HG02973 (cell line): Measurements from ENCODE around the gene BCS1L.

ENCODE experiments used
- ATAC-seq: cut with Tn5 transposase; IDR thresholded peaks from one replicate; pipeline ENCODE4 v1.9.1; 2021; ENCODE audit warnings: moderate library complexity; ENCODE audit not compliant: unreplicated experiment

The BCS1L gene

DNA sequence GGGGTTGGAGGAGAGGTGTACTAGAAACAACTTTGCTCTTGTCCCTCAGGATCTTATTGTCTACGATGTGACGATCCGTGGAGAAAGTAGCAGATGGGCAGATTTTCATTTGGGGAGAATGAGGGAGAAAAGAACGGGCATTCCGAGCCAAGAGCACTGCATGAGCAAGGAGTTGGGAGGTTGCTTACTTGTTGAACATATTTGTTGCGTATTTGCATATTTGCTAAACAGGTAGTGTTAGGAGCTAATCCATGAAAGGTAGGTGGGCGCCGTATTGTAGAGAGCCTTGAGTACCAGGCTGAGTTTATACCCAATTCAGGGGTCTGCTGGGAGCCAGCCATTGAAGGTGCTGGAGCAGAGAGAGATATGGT is 490 bp downstream of the BCS1L start:
- ATAC-seq: no peak

DNA sequence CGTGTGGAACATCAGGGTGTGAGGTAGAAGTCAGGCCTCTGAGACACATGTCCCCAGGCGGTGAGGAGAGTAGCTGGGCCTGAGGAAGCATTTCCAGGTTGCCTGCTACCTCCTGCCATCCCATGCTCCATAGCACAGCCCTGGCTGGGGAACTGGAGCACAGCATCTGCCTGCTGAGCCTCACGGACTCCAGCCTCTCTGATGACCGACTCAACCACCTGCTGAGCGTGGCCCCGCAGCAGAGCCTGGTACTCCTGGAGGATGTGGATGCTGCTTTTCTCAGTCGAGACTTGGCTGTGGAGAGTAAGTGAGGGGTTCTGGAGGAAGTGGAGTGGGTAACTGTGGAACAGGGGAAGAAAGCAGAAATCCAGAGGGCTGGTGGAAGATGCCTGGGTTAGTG is 2.9 kb downstream of the BCS1L start:
- ATAC-seq: no peak

DNA sequence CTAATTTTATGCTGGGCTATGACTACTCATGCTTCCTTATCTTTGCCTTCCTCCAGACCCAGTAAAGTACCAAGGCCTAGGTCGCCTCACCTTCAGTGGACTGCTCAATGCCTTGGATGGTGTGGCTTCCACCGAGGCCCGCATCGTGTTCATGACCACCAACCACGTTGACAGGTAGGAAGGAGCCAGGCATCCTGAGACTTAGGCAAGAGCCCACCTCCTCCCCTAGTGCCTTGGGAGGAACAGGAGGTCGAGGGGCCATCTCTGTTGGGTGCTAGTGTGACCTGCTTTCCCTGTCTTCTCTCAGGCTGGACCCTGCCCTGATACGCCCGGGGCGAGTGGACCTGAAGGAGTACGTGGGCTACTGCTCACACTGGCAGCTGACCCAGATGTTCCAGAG is 3.3 kb downstream of the BCS1L start:
- ATAC-seq: no peak

DNA sequence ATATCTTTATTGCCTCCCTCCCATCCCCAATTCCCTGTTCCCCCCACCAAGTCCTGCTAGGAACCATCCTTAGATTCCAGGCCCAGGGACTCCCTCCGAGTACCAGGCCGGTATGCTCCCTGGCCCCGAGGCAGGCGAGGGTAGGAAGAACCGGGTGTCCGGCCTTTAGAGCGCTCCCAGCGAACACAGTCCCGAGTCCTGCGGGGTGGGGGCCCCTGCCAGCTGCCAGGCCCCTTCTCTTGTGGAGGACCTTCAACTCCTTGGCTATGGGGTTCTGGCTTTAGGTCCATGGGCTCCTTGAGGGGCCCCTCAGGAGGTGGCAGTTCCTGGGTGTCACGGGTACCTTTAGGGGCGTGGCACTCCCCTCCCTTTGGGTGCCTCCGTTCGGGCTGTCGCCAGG is 4.4 kb downstream of the BCS1L start:
- no peak for ATAC-seq

DNA sequence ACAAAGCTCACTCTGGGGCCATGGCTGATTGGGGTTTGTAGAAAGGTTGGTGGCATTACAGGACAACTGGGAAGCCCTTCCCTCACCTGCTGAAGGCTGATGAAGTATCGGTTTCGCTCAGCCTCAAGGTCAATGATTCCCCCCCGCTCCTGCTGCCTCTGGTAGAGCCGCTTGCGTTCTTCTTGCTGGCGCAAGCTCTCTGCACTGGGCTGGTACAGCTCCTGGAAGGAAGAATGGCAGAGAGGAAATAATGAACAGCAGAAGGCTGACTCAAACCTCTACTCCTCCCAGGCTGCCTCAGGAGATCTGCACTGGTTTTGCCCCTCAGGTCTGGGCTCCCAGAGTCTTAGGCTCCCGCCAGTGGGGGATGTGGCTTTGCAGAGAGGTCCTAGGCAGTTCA is 5.2 kb downstream of the BCS1L start:
- ATAC-seq: no peak

DNA sequence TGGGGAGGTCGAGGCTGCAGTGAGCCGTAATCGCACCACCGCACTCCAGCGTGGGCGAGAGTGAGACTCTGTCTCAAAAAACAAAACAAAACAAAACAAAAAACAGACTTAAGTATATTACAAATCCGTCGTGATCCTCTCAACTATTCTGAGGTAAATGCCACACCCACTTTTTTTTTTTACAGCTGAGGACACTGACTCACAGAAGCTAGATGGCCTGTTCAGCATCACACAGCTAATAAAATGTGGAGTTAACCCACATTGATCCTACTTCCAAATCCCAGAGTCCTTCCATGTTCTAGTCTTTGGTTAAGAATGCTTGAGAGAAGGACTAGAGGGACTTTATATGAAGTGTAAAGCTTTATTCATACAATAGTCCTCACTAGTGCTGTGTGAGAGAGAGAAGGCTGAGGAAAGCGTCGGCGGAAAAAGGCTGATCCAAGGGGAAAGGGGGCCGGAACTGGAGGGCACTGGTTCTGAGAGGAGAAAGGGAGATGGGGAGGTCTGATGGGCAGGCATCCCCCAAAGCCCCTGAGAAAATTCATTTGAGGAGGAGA is 11.7 kb downstream of the BCS1L start:
- no peak for ATAC-seq

DNA sequence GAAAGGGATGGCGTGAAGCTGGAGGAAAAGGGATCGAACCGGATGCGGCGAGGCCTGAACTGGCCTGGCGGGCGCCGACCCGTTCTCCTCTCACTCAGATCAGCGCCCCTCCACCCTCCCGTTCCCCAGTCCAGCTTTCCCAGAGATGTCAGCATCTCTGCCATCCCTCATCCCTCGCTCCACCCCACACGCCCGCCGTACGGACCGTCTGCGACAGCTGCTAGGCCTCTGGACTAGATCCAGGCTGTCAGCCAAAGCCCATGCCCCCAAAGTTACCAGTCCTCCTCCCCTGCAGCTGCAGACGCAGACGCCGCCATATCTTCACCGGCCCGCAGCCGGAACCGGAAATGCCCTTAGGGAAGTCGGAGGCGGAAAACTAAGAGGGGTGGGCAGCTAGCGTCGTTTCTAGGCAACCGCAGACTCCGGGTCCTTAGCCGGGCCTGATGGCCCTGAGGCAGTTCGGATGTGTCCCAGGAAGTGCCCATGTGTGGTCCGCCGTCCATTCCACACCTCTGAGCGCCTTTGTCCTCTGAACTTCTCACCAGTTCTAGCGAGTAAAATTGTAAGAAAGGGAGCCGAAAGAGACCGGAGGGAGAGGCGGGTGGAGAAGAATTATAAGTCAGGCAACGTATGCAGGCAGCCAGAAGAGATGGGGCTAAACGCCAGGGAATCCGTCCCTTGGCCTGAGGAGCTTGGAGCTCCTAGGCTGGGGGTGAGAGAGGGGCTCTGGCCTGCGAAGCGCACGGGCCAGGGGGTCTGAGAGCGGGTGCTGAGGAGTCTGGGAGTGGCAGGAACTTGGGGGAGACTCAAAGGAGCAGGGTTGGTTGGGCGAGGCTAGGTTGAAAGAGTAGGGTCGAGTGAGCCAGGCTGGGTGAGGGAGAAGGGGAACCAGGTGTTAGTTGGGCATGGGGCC is 12.4 kb downstream of the BCS1L start, which contains the start of the genes RNF25 and STK36:
TSS of gene RNF25 (minus strand) at position 349 of the 913 bp plus-strand sequence. CDS start at position 317, 32 bp downstream.
TSS of gene STK36 (plus strand) at position 433 of the 913 bp plus-strand sequence. CDS start 744 bp downstream, outside the sequence.
- ATAC-seq: peak; percentile 94

DNA sequence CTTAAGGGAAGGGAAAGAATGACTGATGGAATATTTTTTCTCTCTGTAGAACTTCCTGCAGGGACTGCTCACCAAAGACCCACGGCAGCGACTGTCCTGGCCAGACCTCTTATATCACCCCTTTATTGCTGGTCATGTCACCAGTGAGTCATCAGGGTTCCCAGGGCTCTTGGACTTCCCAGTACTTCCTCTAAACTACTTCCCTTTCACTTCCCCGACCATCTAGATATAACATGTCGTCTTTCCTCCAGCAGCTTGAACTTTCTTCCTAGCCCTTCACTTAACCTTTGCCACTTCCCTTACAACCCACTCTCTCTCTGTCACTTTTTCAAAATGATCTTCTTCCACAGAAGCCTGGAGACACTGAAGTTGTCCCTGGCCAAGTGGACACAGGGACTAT is 19.6 kb downstream of the BCS1L start:
- ATAC-seq: no peak

DNA sequence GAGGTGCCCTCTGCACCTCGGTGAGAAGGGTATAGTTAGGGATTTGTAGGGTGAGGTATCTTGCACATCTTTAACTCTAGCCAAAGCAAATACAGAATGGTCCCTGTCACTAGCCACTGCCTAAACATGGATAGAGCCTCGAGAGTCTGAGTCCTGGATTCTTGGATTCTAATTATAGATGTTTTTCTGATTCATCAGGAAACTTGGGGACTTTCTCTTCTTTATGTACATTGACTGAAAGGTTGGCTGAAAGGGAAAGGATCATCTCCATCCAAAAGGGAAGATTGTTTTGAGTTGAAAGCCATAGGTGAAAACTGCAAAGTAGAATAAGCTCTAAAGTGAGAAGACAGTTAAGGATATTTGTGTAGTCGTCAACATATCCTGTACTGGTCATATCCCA is 20.6 kb downstream of the BCS1L start:
- ATAC-seq: no peak

DNA sequence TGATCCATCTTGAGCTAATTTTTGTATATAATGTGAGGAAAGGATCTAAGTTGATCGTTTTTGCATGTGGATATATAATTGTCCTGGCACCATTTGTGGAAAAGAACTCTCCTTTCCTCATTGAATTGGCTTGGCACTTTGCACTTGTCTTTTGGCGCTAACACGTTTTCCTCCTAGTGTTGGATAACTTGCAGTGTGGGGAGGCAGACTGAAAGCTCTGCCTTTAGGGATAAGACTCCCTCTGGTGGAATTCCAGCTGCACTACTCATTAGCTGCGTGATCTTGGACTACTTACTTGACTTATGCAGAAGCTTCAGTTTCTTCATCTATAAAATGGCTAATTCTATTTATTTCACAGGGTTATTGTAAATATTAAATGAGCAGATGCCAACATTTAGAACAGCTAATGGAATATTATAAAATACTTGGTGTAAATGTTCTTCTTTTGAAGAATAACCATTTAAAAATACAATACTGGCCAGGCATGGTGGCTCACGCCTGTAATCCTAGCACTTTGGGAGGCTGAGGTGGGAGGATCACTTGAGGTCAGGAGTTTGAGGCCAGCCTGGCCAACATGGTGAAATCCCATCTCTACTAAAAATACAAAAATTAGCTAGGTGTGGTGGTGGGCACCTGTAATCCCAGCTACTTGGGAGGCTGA is 28.0 kb downstream of the BCS1L start:
- peak; percentile 60 for ATAC-seq

DNA sequence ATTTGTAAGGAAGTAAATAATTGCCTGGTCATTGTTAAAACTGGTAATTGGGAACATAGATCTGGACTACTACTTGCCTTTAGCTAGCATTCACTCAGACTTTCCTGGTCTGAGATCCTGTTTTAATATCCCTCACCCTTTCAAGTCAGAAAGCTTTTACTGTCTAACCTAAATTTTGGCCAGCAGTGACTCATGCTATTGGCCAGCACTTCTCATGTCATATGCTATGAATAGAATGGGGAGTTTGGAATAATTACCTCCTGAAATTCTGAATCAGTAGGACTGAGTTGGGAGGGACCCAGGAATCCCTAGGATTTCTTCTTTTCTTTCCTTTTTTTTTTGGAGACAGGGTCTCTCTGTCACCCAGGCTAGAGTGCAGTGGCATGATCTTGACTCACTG is 31.8 kb downstream of the BCS1L start:
- no peak for ATAC-seq

DNA sequence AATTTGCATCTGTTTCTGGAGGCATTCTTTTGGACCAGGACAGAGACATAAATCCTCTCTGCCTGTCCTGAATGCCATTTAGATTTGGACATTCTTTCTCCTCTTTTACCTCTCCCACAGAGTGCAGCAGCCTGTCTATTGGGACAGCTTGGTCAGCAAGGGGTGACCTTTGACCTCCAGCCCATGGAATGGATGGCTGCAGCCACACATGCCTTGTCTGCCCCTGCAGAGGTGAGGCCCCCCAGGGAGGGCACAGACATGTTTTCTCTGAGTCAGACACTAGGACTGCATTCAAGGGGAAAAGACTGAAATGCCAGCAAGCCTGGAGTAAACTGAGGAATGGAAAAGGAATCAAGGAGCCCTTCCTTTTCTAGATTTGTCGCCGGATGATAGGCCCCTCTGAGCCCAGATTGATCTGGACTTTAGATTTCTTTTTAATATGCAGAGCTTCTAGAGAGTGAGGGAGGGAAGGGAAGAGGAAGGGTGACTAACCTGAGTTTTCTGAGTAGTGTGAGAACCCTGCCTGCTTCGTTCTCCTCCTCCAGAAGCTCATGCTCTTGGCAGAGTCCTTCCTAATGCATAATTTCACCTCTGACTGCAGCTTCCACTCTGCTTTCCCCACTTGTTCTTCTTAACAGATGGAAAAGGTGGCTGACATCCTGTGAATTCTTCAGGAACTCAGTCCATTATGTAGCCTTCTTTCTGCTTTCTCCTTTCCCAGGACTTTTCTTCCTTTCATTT is 35.1 kb downstream of the BCS1L start:
- ATAC-seq: no peak

DNA sequence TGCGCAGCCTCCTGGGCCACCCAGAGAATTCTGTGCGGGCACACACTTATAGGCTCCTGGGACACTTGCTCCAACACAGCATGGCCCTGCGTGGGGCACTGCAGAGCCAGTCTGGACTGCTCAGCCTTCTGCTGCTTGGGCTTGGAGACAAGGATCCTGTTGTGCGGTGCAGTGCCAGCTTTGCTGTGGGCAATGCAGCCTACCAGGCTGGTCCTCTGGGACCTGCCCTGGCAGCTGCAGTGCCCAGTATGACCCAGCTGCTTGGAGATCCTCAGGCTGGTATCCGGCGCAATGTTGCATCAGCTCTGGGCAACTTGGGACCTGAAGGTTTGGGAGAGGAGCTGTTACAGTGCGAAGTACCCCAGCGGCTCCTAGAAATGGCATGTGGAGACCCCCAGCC is 39.4 kb downstream of the BCS1L start:
- no peak for ATAC-seq

DNA sequence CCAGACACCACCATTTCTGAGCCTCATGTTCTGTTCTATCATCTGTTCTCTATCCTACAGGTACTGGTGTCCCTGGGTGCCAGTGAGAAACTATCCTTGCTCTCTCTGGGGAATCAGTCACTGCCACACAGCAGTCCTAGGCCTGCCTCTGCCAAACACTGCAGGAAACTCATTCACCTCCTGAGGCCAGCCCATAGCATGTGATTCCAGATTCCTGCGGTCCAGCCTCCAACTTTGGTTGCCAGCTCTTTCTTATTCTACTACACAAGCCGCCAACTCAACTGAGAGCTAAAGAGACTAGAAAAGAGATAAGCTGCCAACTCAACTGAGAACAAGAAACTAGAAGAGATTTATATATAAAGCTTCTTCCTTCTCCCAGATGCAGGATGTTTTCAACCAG is 42.3 kb downstream of the BCS1L start:
- no peak for ATAC-seq

DNA sequence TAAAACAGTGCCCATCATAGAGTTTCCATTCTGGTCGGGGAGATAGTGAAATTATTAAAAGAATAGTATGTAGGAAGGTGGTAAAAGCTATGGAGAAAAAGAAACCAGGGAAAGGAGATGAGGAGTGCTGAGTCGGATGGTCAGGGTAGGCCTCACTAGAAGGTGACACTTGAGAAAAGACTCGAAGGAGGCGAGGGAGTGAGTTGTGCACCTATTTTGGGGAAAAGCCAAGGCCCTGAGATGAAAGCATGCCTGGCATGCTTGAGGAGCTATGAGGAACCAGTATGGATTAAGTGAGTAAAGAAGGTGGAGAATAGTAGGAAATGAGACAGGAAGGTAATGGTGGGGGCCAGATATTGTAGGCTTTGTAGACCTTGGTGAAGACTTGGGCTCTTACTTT is 43.9 kb downstream of the BCS1L start:
- no peak for ATAC-seq

DNA sequence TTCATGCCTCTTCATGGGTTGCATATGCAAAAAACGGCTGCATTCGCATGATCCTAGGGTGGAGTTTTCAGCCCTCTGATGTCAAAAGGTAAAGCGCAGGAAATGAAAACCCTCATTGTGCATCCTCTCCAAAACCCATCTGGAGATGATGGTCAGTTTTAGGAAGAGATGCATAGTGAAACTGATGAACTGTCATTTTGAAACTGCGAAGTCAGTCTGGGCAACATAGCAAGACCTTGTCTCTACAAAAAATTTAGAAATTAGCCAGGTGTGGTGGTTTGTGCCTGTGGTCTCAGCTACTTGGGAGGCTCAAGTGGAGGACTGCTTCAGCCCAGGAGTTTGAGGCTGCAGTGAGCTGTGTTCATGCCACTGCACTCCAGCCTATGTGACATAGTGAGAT is 48.6 kb downstream of the BCS1L start:
- ATAC-seq: peak; percentile 27

DNA sequence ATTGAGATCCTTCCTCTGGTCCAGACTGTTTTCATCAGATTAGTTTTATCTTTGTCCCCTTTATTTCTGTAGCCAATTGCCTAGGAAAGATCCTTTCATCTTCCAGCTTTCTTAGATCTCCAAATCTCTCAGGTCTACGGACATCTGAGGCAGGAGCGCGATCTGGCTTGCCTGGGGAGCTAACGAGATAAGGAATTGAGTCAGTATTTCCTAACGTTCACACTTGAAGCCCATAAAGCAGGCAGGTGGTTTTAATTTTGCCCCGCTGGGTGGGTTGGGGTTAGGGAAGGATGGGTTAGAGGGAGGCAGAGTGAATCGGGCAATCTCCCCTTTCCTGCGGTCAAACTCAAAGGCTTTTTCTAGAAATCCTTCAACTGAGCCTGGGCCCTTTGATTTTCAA is 50.4 kb downstream of the BCS1L start:
- ATAC-seq: no peak

DNA sequence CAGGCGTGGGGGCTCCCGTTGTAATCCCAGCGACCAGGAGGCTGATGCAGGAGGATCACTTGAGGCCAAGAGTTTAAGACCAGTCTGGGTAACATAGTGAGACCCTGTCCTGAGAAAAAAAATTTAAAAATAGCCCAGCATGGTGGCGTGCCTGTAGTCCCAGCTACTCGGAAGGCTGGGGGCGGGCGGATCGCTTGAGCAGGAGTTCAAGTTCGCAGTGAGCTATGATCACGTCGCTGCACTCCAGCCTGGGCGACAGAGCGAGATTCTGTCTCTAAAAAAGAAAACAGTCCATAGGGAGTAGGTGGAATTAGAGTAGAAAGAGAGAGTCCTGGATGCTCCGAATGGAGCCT is 50.8 kb downstream of the BCS1L start:
- ATAC-seq: no peak

DNA sequence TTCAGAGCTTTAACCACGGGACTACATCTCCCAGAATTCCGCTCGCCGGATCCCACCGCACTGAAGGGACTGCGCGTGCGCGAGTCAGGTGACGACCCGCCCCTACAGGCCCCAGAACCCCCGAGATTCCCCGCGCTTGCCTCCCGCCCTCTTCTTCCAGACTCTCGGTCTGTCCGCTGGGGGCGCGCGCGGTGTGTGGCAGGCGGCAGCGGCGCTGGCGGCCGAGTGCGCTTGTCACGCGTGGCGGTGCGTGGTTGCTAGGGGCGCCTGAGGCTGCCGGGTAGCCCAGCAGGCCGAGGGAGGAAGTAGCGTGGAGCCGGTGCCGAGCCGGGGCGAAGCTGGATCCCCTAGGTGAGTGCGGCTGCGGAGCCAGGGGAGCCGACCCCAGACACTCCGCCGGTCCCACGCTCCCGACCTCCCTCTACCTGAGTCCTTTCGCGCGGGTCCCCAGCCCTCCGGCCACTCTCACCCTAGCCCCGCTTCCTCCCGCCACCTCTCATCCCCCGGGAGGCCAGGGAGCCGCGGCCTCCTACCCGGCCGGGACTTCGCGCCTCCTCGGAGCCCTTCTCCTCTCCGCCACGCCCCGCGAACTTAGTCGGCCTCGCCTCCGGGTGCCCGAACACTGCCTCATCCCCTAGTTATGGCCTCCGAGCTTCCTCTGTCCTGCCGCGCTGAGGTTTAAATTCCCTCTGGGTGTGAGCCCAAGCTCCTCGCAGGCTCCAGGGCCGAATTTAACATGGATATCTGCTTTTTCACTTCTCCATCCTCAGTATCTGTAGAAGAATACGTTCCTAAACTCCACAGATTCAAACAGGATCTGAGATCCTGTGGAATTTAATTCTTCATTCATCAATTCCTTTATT is 51.4 kb downstream of the BCS1L start, which contains the start of gene TTLL4:
TSS of gene TTLL4 (plus strand) at position 149 of the 863 bp plus-strand sequence. CDS start 26,842 bp downstream, outside the sequence.
- peak; percentile 89 for ATAC-seq

DNA sequence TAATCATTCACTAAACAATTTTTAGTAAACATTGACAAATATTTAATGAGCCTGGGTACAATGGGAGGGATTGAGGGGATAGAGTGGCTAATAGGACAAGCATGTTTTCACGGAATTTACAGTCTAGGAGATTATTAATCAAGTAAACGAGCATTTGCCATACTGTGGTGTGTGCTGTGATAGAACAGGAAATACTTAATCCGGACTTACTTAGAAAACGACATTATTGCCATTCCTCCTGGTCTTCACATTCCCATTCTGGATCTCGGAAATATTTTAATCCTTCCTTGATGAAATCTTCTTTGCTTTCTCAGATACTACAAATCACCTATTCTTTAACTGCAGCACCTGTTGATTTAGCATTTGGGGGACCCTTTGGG is 52.1 kb downstream of the BCS1L start:
- ATAC-seq: no peak
